GM19025 (cell line): Measurements from ENCODE around the gene DDRGK1.

Source experiments
- ATAC-seq: cut with Tn5 transposase; IDR thresholded peaks from one replicate; pipeline ENCODE4 v1.9.1; 2021; ENCODE audit warnings: mild to moderate bottlenecking, low read depth, moderate library complexity; ENCODE audit not compliant: unreplicated experiment

The DDRGK1 gene

GRCh38 chr20:3237011-3237957, 32.8 kb upstream of the DDRGK1 start:
- no peak for ATAC-seq

GRCh38 chr20:3235666-3236324, 31.3 kb upstream of the DDRGK1 start:
- no peak for ATAC-seq

- no peak for ATAC-seq
Observed at GRCh38 chr20:3233991-3234498, 29.6 kb upstream of the DDRGK1 start.

GRCh38 chr20:3233131-3233990, 28.9 kb upstream of the DDRGK1 start:
- ATAC-seq = no peak

- ATAC-seq = no peak
Observed at GRCh38 chr20:3231889-3232588, 27.6 kb upstream of the DDRGK1 start.

GRCh38 chr20:3231116-3231515, 26.6 kb upstream of the DDRGK1 start:
- ATAC-seq = no peak

GRCh38 chr20:3229798-3230197, 25.3 kb upstream of the DDRGK1 start:
- no peak for ATAC-seq

GRCh38 chr20:3229158-3229557, 24.7 kb upstream of the DDRGK1 start:
- ATAC-seq = no peak

GRCh38 chr20:3228750-3229032, 24.2 kb upstream of the DDRGK1 start:
- ATAC-seq = no peak

GRCh38 chr20:3227936-3228749, 23.7 kb upstream of the DDRGK1 start:
- no peak for ATAC-seq

- ATAC-seq = no peak
Observed at GRCh38 chr20:3227506-3227905, 23.0 kb upstream of the DDRGK1 start.

- ATAC-seq = no peak
Observed at GRCh38 chr20:3226864-3227263, 22.4 kb upstream of the DDRGK1 start.

- no peak for ATAC-seq
Observed at GRCh38 chr20:3226093-3226492, 21.6 kb upstream of the DDRGK1 start.

GRCh38 chr20:3224681-3225421, 20.4 kb upstream of the DDRGK1 start:
- ATAC-seq = no peak

GRCh38 chr20:3223994-3224680, 19.7 kb upstream of the DDRGK1 start:
- ATAC-seq = no peak

- no peak for ATAC-seq
Observed at GRCh38 chr20:3223651-3223993, 19.1 kb upstream of the DDRGK1 start.

GRCh38 chr20:3222635-3223600, 18.4 kb upstream of the DDRGK1 start:
- ATAC-seq = no peak
